Glomerular endothelial cell (primary cell): Measurements from ENCODE around the gene DNHD1. TPM values are rescaled to one million over a fixed set of nuclear protein-coding genes. Genes with fewer than 3 reads are reported as not detected.

Experiments
- DNase-seq: peaks from one replicate; pipeline ENCODE4 v3.0.0-alpha.2; 2011; ENCODE audit warnings: low read depth, low spot score; ENCODE audit errors: extremely low read depth
- total RNA-seq: library from RNA; depleted of rRNA; stranded (reverse); fragments of >200 nt; gene quantifications from 2 replicates; pipeline ENCODE4 v1.2.3, GENCODE V29; 2015

DNHD1 gene
- total RNA-seq, 1 donor from 2014 or later: 5.1 TPM

DNA sequence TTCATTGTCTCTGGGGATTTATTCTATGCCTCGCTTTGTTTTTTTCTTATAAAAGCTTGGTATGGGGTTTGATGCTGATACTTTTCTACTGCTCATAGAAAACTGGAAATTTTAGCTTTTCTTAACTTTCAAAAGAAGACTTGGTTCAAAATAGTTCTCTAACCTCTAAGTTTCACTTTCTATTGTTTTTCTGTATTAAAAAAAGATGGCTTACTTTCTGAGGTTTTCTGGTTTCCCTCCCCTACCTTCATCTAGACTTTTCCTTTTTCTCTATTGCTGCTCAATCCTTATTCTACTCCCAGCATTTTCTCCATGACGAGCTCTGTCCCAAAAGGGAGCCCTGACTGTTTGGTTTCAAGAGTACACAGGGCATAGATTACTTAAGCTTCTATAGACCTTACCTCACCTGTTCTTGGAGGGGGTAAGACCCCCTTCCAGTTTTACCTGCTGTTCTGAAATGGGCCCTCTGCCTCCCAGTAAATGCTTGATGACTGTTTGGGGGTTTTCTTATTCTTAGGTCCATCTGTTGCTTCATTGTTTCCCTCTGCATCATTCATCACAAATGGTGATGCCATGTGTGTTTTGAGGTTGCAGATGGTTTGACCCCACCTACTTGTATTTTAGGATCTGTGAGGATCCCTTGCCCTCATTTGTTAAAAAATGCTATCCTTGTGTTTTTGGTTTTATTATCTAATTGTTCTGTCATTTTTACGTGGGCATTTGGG is 29.5 kb downstream of the DNHD1 start:
- no peak for DNase-seq

DNA sequence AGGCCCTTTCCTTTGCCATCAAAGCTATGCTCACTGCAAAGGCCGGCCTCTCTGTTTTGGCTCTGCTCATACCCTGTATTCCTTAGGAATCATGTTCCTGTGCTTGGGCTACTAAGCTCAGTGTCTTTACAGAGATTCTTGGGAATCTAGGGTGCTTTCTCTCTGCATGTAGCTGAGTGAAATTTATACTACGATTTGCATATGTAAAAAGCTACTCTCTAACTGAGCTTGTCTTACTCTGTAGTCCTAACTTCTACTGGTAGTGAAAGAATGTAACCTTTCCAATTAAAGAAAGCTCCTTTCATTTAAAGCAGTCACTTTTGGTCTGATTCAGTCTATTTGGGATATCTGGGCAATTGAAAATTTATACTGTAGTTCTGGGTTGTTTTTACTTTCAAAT is 32.2 kb downstream of the DNHD1 start:
- DNase-seq: no peak

GRCh38 chr11:6530848-6531247 is 33.8 kb downstream of the DNHD1 start:
- no peak for DNase-seq

DNA sequence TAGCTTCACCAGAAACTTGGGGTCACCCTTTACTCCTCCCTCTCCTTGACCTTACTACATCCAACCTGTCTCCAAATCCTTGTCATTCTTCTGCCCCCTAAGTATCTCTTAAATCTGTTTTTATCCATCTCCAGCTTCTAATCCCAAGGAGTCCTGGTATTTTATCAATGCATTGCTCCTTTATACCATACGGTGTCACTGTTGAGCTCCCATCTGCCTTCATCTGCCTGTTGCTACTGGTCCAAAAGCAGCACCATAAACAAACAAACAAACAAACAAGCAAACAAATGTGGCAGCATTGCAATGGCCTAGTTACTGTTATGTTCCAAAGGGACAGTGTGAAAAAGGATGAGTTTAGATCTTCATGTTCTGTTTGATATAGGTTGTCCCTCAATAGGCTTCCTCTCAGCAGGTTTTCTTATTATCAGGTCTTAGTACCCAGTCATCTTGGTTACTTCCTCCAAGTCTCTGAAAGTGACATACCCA is 34.2 kb downstream of the DNHD1 start:
- peak; percentile 36 for DNase-seq

DNA sequence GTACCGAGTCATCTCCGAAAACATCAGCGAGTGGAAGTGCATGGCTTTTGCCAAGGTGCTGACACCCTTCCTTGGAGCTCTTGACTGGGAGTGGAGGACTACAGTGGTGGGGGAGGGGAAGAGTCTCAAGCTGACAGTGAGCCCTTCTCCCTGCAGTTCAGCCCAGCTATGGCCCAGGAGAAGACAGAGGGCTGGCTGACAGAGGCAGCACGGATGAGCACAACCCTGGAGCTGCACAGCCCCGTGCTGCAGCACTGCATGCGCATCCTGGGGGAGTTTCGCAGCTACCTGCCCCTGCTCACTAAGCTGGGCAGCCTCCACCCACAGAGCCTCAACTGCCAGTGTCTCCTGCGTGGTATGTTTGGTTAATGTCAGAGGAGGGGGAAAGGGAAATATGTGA is 41.4 kb downstream of the DNHD1 start:
- DNase-seq: no peak

DNA sequence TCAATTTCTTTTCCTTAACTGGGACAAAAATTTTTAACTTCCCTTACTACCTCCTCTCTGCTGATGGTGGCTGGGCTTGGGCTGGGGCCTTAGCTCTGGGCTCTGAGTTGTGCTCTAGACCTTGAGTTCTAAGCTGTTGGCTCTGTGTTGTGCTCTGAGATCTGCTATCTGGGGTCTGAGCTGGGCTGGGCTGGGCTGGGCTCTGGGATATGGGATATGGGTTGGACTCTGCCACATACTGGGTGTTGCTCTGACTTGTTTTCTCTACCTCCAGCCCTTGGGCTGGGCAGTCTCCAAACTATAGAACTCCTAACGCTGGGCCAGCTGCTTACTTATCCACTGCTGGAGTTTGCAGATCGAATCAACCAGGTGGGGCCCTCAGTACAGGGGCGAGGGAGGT is 41.9 kb downstream of the DNHD1 start:
- DNase-seq: no peak

GRCh38 chr11:6539748-6540268 is 42.7 kb downstream of the DNHD1 start:
- no peak for DNase-seq

DNA sequence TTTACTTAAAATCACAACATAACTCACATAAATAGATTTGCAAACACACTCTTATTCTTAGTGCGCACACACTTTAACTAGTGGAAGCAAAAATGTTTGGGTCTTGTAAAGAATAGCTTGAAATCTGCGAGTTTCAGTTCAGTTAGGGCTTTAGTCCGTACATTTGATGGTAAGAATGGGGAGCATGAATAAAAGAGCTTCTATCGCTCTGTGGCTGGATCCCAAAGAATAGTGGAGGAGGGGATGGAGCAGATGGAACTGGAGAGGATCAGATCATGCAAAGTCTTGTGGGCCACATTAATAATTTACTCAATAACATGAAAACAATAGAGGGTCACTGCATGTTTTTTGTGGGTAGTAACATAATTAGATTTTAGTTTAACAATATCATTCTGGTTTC is 44.3 kb downstream of the DNHD1 start:
- no peak for DNase-seq

GRCh38 chr11:6542727-6543126 is 45.6 kb downstream of the DNHD1 start:
- no peak for DNase-seq

DNA sequence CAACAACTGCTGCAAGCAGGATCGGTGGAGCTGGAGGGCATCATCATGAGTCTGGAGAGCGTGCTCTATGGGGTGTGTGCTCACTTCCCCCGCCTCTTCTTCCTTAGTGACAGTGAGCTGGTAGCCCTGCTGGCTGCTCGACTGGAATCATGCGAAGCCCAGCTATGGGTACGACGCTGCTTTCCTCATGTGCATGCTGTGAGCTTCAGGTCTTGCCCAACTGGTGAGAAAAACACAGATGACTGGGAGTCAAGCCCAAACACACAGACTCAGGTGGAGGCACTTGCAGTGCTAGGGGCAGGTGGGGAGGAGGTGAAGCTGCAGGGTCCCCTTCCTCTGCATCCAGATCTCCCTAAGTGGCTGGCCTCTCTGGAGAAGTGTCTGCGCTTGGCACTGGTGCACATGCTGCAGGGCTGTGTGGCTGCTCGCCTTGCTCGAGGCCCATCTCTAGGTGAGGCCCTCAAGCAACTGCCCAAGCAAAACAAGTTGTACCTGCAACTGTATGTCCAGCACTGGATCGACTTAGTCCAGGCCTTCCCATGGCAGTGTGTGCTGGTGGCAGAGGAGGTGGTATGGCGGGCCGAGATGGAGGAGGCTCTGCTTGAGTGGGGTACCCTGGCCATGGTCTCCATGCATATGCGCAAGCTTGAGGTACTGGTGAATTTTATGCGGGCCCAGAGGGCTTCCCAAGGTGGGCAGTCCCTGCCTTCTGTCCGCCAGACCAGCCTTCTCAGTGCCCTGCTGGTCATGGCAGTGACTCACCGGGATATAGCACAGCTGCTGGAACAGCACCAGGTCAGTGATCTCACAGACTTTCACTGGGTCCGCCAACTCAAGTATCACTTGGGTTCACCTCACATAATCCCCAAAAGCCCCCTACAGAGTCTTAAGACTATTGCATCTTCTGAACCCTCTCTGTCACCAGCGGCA is 48.1 kb downstream of the DNHD1 start:
- DNase-seq: no peak

DNA sequence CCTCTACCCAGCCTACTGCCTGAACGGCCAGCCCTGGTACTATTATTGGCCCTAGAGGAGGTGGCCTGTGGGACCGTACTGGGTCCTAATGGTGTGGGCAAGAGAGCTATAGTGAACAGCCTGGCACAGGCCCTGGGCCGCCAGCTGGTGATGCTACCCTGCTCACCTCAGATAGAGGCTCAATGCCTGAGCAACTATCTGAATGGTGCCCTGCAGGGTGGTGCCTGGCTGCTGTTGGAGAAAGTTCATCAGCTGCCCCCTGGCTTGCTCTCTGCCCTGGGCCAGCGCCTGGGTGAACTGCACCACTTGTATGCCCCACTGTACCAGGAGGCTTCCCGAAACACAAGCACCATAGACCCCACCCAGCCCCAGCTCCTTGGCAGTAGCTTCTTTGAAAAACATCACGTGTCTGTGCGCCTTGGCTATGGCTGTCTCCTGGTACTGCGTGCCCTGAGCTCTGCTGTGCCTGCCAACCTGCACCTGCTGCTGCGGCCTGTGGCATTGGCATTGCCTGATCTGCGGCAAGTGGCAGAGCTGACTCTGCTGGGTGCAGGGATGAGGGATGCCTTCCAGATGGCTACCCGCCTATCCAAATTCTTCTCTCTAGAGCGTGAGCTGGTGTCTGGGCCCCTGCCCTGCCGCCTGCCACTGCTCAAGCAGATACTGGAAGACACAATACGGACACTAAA is 49.0 kb downstream of the DNHD1 start:
- no peak for DNase-seq

- no peak for DNase-seq
Observed at GRCh38 chr11:6546735-6547134, 49.7 kb downstream of the DNHD1 start.

GRCh38 chr11:6547177-6547576 is 50.1 kb downstream of the DNHD1 start:
- DNase-seq: no peak

DNA sequence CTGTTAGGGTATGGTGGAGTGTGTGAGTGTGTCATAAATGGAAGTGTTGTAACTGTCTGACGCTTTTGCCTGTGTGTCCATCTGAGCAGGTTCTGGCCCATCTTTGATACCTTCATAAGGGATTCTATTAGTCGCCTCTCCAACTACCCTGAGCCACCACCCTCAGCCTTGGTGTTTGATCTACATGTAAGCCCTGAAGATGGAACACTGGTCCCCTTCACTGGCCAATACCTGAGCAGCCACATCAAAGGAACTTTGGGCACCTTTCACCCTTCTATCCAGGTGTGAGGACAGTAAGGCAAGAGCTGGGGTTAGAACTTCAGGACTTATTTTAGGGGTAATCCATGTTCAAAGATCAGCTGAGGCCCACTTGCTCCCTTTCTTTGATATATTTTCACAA is 51.0 kb downstream of the DNHD1 start:
- no peak for DNase-seq

GRCh38 chr11:6548641-6549040 is 51.6 kb downstream of the DNHD1 start:
- DNase-seq: no peak

DNA sequence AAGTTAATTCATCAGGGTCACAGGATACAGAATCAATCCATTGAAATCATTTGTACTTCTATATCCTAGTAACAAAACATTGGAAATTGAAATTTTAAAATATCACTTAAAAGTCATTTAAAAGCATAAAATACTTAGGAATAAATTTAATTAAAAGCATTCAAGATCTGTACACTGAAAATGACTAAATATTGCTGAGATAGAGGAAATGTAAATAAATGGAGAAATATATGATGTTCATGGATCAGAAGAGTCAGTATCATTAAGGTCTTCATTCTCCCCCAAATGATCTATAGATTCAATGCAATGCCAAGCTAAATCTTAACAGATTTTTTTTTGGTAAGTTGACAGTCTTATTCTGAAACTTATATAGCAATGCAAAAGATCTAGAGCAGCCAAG is 56.6 kb downstream of the DNHD1 start:
- no peak for DNase-seq

DNA sequence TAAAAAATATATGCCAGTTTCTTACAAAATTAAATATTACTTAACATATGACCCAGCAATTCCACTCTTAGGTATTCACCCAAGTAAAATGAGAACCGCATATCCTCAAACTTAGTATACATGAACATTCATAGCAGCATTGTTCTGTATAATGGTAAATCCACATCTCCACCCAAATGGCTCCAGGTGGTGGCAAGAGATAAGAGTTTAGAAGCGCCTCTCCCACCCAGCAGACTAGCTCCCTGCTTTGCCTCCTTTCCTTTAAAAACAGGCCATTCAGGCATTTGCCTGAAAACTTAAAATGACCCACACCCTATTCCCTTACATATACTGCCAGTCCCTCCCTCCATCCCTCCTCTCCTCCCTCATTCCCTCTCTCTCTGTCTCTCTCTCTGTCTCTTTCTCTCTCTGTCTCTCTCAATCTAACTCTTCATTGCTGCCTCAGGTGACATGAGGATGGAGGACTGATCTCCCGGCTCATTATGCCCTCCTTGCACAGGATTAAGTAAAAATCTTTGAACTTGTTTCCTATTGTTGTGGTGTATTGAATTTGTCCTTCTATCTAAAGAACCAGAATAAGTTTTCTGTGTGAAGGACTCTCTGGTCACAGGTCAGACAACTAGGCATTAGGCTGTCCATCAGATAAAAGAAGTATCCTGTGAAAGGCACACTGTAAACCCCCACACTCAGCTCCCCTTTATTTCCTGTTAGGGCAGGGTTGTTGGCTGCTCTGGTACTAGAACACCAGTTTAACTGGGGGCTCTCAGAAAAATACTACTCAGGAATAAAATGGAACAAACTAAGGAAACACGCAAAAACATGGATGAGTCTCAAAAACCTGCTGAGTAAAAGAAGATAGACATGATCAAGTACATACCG is 58.0 kb downstream of the DNHD1 start:
- DNase-seq: no peak

- no peak for DNase-seq
Observed at GRCh38 chr11:6556139-6556949, 59.3 kb downstream of the DNHD1 start.

GRCh38 chr11:6557063-6557462 is 60.0 kb downstream of the DNHD1 start:
- no peak for DNase-seq
